Activated naive CD8-positive, alpha-beta T cell treated with anti-CD3 and anti-CD28 coated beads, Interleukin-2, amount 10 ng/mL, durations not matched to agents 7 days and 5 days (primary cell): Measurements from ENCODE around the gene FOXK1. TPM values are rescaled to one million over a fixed set of nuclear protein-coding genes. Genes with fewer than 3 reads are reported as not detected.
"Not testable (repeated sequence)": the region's sequence is repeated elsewhere in the genome, so short reads cannot be mapped to it uniquely, and the experiment has no call there.

ENCODE experiments used
- ATAC-seq: fragments of 150-1000 bp; cut with Tn5 transposase; one replicate; pipeline ENCODE4 v1.10.0; 2021; ENCODE audit warnings: low read depth, moderate library complexity
- POLR2A ChIA-PET: fragments of 350-600 bp; sonication (Branson Sonifier 250); formaldehyde crosslinking; loops from one replicate; lab custom pipeline; 2021; ENCODE audit warnings: antibody characterized with exemption; lab: Charles Lee
- DNase-seq: peaks from one replicate; pipeline ENCODE4 v3.0.0; 2021
- H3K27ac Mint-ChIP-seq: one replicate; pipeline ENCODE4 v1.8.0; 2022; ENCODE audit warnings: mild to moderate bottlenecking, mixed read lengths
- H3K27me3 Mint-ChIP-seq: one replicate; pipeline ENCODE4 v1.8.0; 2022; ENCODE audit warnings: mild to moderate bottlenecking, moderate library complexity, mixed read lengths
- H3K36me3 Mint-ChIP-seq: one replicate; pipeline ENCODE4 v1.8.0; 2021; ENCODE audit warnings: mild to moderate bottlenecking, mixed read lengths
- H3K4me1 Mint-ChIP-seq: one replicate; pipeline ENCODE4 v1.8.0; 2021; ENCODE audit warnings: mixed read lengths
- H3K4me3 Mint-ChIP-seq: one replicate; pipeline ENCODE4 v1.8.0; 2022; ENCODE audit warnings: mild to moderate bottlenecking, moderate library complexity, mixed read lengths
- H3K9me3 Mint-ChIP-seq: one replicate; pipeline ENCODE4 v1.8.0; 2021; ENCODE audit warnings: mixed read lengths
- total RNA-seq, 2 experiments: library from RNA; stranded (reverse); gene quantifications; one replicate each; pipeline ENCODE4 v1.2.3, GENCODE V29; 2021

FOXK1 gene
- total RNA-seq = 10 to 100 TPM; 41.7 to 42.1 TPM

GRCh38 chr7:4681886-4682620, at the start of gene FOXK1:
Gene FOXK1 (plus strand): TSS chr7:4682295. CDS start chr7:4682309, 14 bp downstream.
- H3K36me3 Mint-ChIP-seq = peaks cover 4% of the 10 kb centered on the region
- H3K27me3 Mint-ChIP-seq = no peaks in the 10 kb centered on the region
- ATAC-seq = peak; percentile 79
- POLR2A ChIA-PET = interaction anchor here (0.6 to 6.6 kb wide), 4 partner anchors 33 to 93 kb away, joined by 4 to 139 read pairs (median 18); partner anchors contain the start of gene AP5Z1
- DNase-seq = peak; percentile 92
- peak within 1 kb of the TSS; percentile 94 for H3K27ac Mint-ChIP-seq
- peak within 1 kb of the TSS; percentile 91 for H3K4me3 Mint-ChIP-seq
- H3K9me3 Mint-ChIP-seq = no peaks in the 10 kb centered on the region
- H3K4me1 Mint-ChIP-seq = peaks cover 18% of the 10 kb centered on the region

GRCh38 chr7:4633012-4633411, 49.1 kb upstream of the FOXK1 start:
- Mint-ChIP-seq H3K4me3 (no peak overlapping the region), H3K36me3 (no peaks in the 10 kb centered on the region), H3K27me3 (peaks cover 5% of the 10 kb centered on the region), H3K9me3 (no peaks in the 10 kb centered on the region), H3K27ac (no peak overlapping the region), H3K4me1 (no peaks in the 10 kb centered on the region)
- ATAC-seq = no peak
- POLR2A ChIA-PET = interaction anchor here (1.0 kb wide), 1 partner anchor 9 kb away, joined by 4 read pairs; no protein-coding TSS in a partner anchor
- no peak for DNase-seq

- DNase-seq (no peak), ATAC-seq (no peak)
- no peaks in the 10 kb centered on the region for H3K9me3 Mint-ChIP-seq
- peaks cover 9% of the 10 kb centered on the region for H3K27me3 Mint-ChIP-seq
- peaks cover 8% of the 10 kb centered on the region for H3K4me1 Mint-ChIP-seq
- H3K27ac Mint-ChIP-seq = no peak overlapping the region
- H3K36me3 Mint-ChIP-seq = no peaks in the 10 kb centered on the region
- POLR2A ChIA-PET = no interaction called here
- H3K4me3 Mint-ChIP-seq = no peak overlapping the region
Measured at GRCh38 chr7:4634166-4634565, 47.9 kb upstream of the FOXK1 start.

- H3K9me3 Mint-ChIP-seq = no peaks in the 10 kb centered on the region
- POLR2A ChIA-PET = no interaction called here
- H3K4me1 Mint-ChIP-seq = peaks cover 14% of the 10 kb centered on the region
- DNase-seq (no peak), ATAC-seq (no peak)
- H3K27ac Mint-ChIP-seq = no peak overlapping the region
- no peak overlapping the region for H3K4me3 Mint-ChIP-seq
- no peaks in the 10 kb centered on the region for H3K36me3 Mint-ChIP-seq
- H3K27me3 Mint-ChIP-seq = peaks cover 4% of the 10 kb centered on the region
Measured at GRCh38 chr7:4638781-4639575, 43.1 kb upstream of the FOXK1 start.

- ATAC-seq (peak; percentile 51), DNase-seq (peak; percentile 34)
- Mint-ChIP-seq H3K9me3 (no peaks in the 10 kb centered on the region), H3K27me3 (peaks cover 4% of the 10 kb centered on the region), H3K4me3 (peak overlapping the region; percentile 80), H3K36me3 (no peaks in the 10 kb centered on the region), H3K4me1 (peaks cover 14% of the 10 kb centered on the region), H3K27ac (peak overlapping the region; percentile 73)
- POLR2A ChIA-PET = interaction anchor here (0.6 to 4.0 kb wide), 23 partner anchors 8 to 134 kb away, joined by 3 to 139 read pairs (median 4); partner anchors contain the start of genes AP5Z1 and FOXK1
Measured at GRCh38 chr7:4641091-4641666, 40.9 kb upstream of the FOXK1 start.

- DNase-seq (peak; percentile 100), ATAC-seq (peak; percentile 86)
- Mint-ChIP-seq H3K27ac (peak overlapping the region; percentile 95), H3K4me1 (peaks cover 14% of the 10 kb centered on the region), H3K27me3 (peaks cover 4% of the 10 kb centered on the region), H3K4me3 (peak overlapping the region; percentile 91), H3K9me3 (no peaks in the 10 kb centered on the region), H3K36me3 (no peaks in the 10 kb centered on the region)
- POLR2A ChIA-PET = interaction anchor here (0.6 to 4.0 kb wide), 25 partner anchors 9 to 878 kb away, joined by 3 to 139 read pairs (median 4); partner anchors contain the start of genes AP5Z1 and FOXK1
Measured at GRCh38 chr7:4641667-4642467, 40.2 kb upstream of the FOXK1 start.

- POLR2A ChIA-PET = interaction anchor here (0.8 to 4.0 kb wide), 9 partner anchors 10 to 133 kb away, joined by 3 to 139 read pairs (median 8); partner anchors contain the start of genes AP5Z1 and FOXK1
Measured at GRCh38 chr7:4642468-4643203, 39.5 kb upstream of the FOXK1 start.

GRCh38 chr7:4643204-4643471, 39.0 kb upstream of the FOXK1 start:
- H3K4me3 Mint-ChIP-seq = peak overlapping the region; percentile 91
- not testable (repeated sequence) for H3K9me3 Mint-ChIP-seq, ATAC-seq, H3K27ac Mint-ChIP-seq, H3K27me3 Mint-ChIP-seq, DNase-seq, H3K36me3 Mint-ChIP-seq
- POLR2A ChIA-PET = interaction anchor here (2.0 to 4.0 kb wide), 3 partner anchors 39 to 103 kb away, joined by 20 to 139 read pairs (median 22); partner anchors contain the start of gene FOXK1
- H3K4me1 Mint-ChIP-seq = peaks cover 14% of the 10 kb centered on the region

More at GRCh38 chr7:4642468-4643203, 39.5 kb upstream of the FOXK1 start:
- Mint-ChIP-seq H3K4me1 (peaks cover 14% of the 10 kb centered on the region), H3K9me3 (no peaks in the 10 kb centered on the region), H3K27me3 (peaks cover 4% of the 10 kb centered on the region), H3K36me3 (no peaks in the 10 kb centered on the region), H3K27ac (peak overlapping the region; percentile 95), H3K4me3 (peak overlapping the region; percentile 91)
- DNase-seq = no peak
- no peak for ATAC-seq

- ATAC-seq = no peak
- H3K36me3 Mint-ChIP-seq = no peaks in the 10 kb centered on the region
- POLR2A ChIA-PET = no interaction called here
- H3K27me3 Mint-ChIP-seq = no peaks in the 10 kb centered on the region
- H3K4me1 Mint-ChIP-seq = peaks cover 6% of the 10 kb centered on the region
- no peak for DNase-seq
- H3K9me3 Mint-ChIP-seq = no peaks in the 10 kb centered on the region
- H3K4me3 Mint-ChIP-seq = no peak overlapping the region
- H3K27ac Mint-ChIP-seq = no peak overlapping the region
Measured at GRCh38 chr7:4645246-4645645, 36.8 kb upstream of the FOXK1 start.

- Mint-ChIP-seq H3K36me3 (no peaks in the 10 kb centered on the region), H3K27me3 (no peaks in the 10 kb centered on the region), H3K27ac (no peak overlapping the region), H3K9me3 (no peaks in the 10 kb centered on the region), H3K4me1 (peaks cover 2% of the 10 kb centered on the region), H3K4me3 (no peak overlapping the region)
- DNase-seq (no peak), ATAC-seq (no peak)
- POLR2A ChIA-PET = interaction anchor here (0.7 kb wide), 1 partner anchor 11 kb away, joined by 4 read pairs; no protein-coding TSS in a partner anchor
Measured at GRCh38 chr7:4648111-4648510, 34.0 kb upstream of the FOXK1 start.

GRCh38 chr7:4650433-4651047, 31.6 kb upstream of the FOXK1 start:
- POLR2A ChIA-PET = no interaction called here
- no peaks in the 10 kb centered on the region for H3K9me3 Mint-ChIP-seq
- ATAC-seq (no peak), DNase-seq (no peak)
- no peak overlapping the region for H3K27ac Mint-ChIP-seq
- H3K4me1 Mint-ChIP-seq = peaks cover 2% of the 10 kb centered on the region
- H3K36me3 Mint-ChIP-seq = no peaks in the 10 kb centered on the region
- no peaks in the 10 kb centered on the region for H3K27me3 Mint-ChIP-seq
- H3K4me3 Mint-ChIP-seq = no peak overlapping the region
